Umbilical cord (tissue), 1 donor: ENCODE results near the gene ARHGEF28. TPM values are rescaled to one million over a fixed set of nuclear protein-coding genes. Genes with fewer than 3 reads are reported as not detected.

Experiments used
- total RNA-seq: library from RNA; depleted of rRNA; stranded (reverse); fragments of >200 nt; gene quantifications from one replicate; pipeline ENCODE4 v1.2.3, GENCODE V29; 2014; ENCODE audit warnings: low replicate concordance; ENCODE audit not compliant: insufficient read depth

The ARHGEF28 gene
- total RNA-seq, 1 donor from 2014 or later, result 13.7 TPM

Other genes with a start within 250 kb of the ARHGEF28 start
- 0.96 TPM for gene FOXD1, start 177.4 kb upstream of the ARHGEF28 start, total RNA-seq
- gene BTF3, start 127.8 kb upstream of the ARHGEF28 start, total RNA-seq, result 207 TPM
- gene ANKRA2, start 60.6 kb upstream of the ARHGEF28 start, total RNA-seq, result 72.7 TPM
- gene UTP15, start 60.5 kb upstream of the ARHGEF28 start, total RNA-seq, result 20.0 TPM